CD4-positive, CD25-positive, alpha-beta regulatory T cell (primary cell): ENCODE results near the gene RNF225. TPM values are rescaled to one million over a fixed set of nuclear protein-coding genes. Genes with fewer than 3 reads are reported as not detected.
A peak's percentile ranks its signal among the peaks of the same experiment; 100 is the strongest.

Source experiments
- ATAC-seq, 2 donors: fragments of 150-1000 bp; cut with Tn5 transposase; one replicate each; pipeline ENCODE4 v1.10.0; 2021; ENCODE audit warnings: low read depth in 2 of 2, moderate number of reproducible peaks in 2 of 2, moderate library complexity in 1 of 2
- DNase-seq, 3 donors: peaks; one replicate each; pipeline versions ENCODE4 v3.0.0 to v3.0.0-alpha.2; 2012 to 2022; ENCODE audit warnings: mixed read lengths in 1 of 3
- H3K27ac ChIP-seq: one replicate; pipeline ENCODE4 v1.7.0; 2013; ENCODE audit warnings: mild to moderate bottlenecking, low read length; ENCODE audit not compliant: insufficient read depth, poor library complexity, severe bottlenecking
- H3K27me3 ChIP-seq: one replicate; pipeline ENCODE4 v1.7.0; 2013; ENCODE audit warnings: low read length; ENCODE audit not compliant: control insufficient read depth, insufficient read depth
- H3K36me3 ChIP-seq: one replicate; pipeline ENCODE4 v1.7.0; 2013; ENCODE audit warnings: mild to moderate bottlenecking, low read length, moderate library complexity; ENCODE audit not compliant: control insufficient read depth, insufficient read depth
- H3K4me1 ChIP-seq: 2 replicates; pipeline ENCODE4 v1.7.0; 2013; ENCODE audit warnings: mild to moderate bottlenecking, low read length; ENCODE audit not compliant: insufficient read depth, control insufficient read depth, poor library complexity, severe bottlenecking
- H3K4me3 ChIP-seq: one replicate; pipeline ENCODE4 v1.7.0; 2013; ENCODE audit warnings: low read depth, mild to moderate bottlenecking, low read length, moderate library complexity
- H3K9me3 ChIP-seq, 2 experiments: 1 replicate in 1 of 2; 2 replicates in 1 of 2; pipeline ENCODE4 v1.7.0; 2013; ENCODE audit warnings: low read length in 2 of 2, mild to moderate bottlenecking in 1 of 2, moderate library complexity in 1 of 2; ENCODE audit not compliant: control insufficient read depth in 2 of 2
- H3K27ac Mint-ChIP-seq, 3 donors: one replicate each; pipeline ENCODE4 v1.8.0; 2020 to 2022; ENCODE audit warnings: mild to moderate bottlenecking in 3 of 3, mixed read lengths in 3 of 3, moderate library complexity in 2 of 3
- H3K27me3 Mint-ChIP-seq: one replicate; pipeline ENCODE4 v1.8.0; 2022; ENCODE audit warnings: mild to moderate bottlenecking, mixed read lengths
- H3K36me3 Mint-ChIP-seq: one replicate; pipeline ENCODE4 v1.8.0; 2020; ENCODE audit warnings: mixed read lengths
- H3K4me1 Mint-ChIP-seq, 4 donors: one replicate each; pipeline ENCODE4 v1.8.0; 2020 to 2022; ENCODE audit warnings: mixed read lengths in 4 of 4, mild to moderate bottlenecking in 1 of 4
- H3K4me3 Mint-ChIP-seq, 4 donors: one replicate each; pipeline ENCODE4 v1.8.0; 2020 to 2022; ENCODE audit warnings: mild to moderate bottlenecking in 4 of 4, mixed read lengths in 4 of 4, moderate library complexity in 3 of 4
- H3K9me3 Mint-ChIP-seq, 7 donors: one replicate each; pipeline ENCODE4 v1.8.0; 2020 to 2022; ENCODE audit warnings: mixed read lengths in 7 of 7, mild to moderate bottlenecking in 3 of 7, moderate library complexity in 2 of 7
- polyA plus RNA-seq, 4 donors: library from polyadenylated mRNA; unstranded; fragments of 300-500 nt; fragmentation: Illumina TruSeq; gene quantifications; one replicate each; pipeline ENCODE4 v1.2.3, GENCODE V29; 2021
- total RNA-seq: library from RNA; stranded (reverse); gene quantifications from one replicate; pipeline ENCODE4 v1.2.3, GENCODE V29; 2022

Gene RNF225
- total and polyA plus RNA-seq, 5 donors from 2014 or later: 0.39 TPM; not detected in 4

DNA sequence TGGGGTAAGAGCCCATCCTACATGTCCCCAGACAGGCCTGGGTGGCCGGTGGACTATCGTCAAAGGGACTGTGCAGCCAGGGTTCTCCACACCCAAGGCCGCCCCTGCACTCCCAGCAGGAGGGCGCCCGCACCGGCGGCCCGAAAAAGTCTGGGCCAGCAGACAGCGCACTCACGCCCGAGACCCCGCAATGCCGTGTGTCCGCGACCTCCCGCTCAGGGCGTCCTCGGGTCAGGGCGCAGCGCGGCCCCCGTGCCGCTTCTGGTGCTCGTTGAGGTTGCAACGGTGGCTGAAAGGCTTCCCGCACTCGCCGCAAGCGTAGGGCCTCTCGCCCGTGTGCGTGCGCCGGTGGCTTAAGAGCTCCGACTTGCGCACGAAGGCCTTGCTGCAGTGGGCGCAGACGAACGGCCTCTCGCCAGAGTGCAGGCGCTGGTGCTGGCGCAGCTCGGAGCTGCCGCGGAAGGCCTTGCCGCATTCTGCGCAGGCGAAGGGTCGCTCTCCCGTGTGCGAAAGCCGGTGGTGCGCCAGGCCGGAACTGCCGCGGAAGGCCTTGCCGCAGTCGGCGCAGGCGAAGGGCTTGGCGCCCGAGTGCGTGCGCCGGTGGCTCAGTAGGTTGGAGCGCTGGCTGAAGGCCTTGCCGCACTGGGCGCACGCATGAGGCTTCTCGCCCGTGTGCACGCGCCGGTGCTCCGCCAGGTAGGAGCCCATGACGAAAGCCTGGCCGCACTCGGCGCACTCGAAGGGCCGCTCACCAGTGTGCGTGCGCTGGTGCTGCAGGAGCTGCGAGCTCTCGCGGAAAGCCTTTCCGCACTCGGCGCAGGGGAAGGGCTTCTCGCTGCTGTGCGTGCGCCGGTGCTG lies 39.3 kb upstream of the RNF225 start:
- Mint-ChIP-seq H3K9me3 (no peaks in the 10 kb centered on the region), H3K27ac (no peak overlapping the region), H3K36me3 (no peaks in the 10 kb centered on the region), H3K27me3 (no peaks in the 10 kb centered on the region), H3K4me1 (peaks cover 0 to 14% (median 0%) of the 10 kb centered on the region in 4 donors), H3K4me3 (peak overlapping the region in 3 of 4 donors; percentile 47 to 70 (median 56))
- no peak overlapping the region for H3K4me3 ChIP-seq
- H3K9me3 ChIP-seq: no peaks in the 10 kb centered on the region
- peaks cover 20% of the 10 kb centered on the region for H3K4me1 ChIP-seq
- no peaks in the 10 kb centered on the region for H3K36me3 ChIP-seq
- H3K27me3 ChIP-seq: no peaks in the 10 kb centered on the region
- peak in 2 of 3 donors; percentile 48 to 77 for DNase-seq
- peak overlapping the region; percentile 14 for H3K27ac ChIP-seq
- ATAC-seq: peak; percentile 58 to 64

GRCh38 chr19:58356766-58357480 lies 38.5 kb upstream of the RNF225 start:
- H3K27me3 Mint-ChIP-seq: peaks cover 2% of the 10 kb centered on the region
- H3K9me3 Mint-ChIP-seq: no peaks in the 10 kb centered on the region
- Histone ChIP-seq H3K4me1 (peaks cover 25% of the 10 kb centered on the region), H3K9me3 (no peaks in the 10 kb centered on the region), H3K4me3 (no peak overlapping the region), H3K36me3 (no peaks in the 10 kb centered on the region), H3K27me3 (no peaks in the 10 kb centered on the region), H3K27ac (no peak overlapping the region)
- H3K4me3 Mint-ChIP-seq: peak overlapping the region in 2 of 4 donors; percentile 56 to 70
- H3K4me1 Mint-ChIP-seq: peaks cover 0 to 16% (median 2%) of the 10 kb centered on the region in 4 donors
- peak in 1 of 3 donors; percentile 12 for DNase-seq
- no peak for ATAC-seq
- H3K27ac Mint-ChIP-seq: no peak overlapping the region
- H3K36me3 Mint-ChIP-seq: no peaks in the 10 kb centered on the region

DNA sequence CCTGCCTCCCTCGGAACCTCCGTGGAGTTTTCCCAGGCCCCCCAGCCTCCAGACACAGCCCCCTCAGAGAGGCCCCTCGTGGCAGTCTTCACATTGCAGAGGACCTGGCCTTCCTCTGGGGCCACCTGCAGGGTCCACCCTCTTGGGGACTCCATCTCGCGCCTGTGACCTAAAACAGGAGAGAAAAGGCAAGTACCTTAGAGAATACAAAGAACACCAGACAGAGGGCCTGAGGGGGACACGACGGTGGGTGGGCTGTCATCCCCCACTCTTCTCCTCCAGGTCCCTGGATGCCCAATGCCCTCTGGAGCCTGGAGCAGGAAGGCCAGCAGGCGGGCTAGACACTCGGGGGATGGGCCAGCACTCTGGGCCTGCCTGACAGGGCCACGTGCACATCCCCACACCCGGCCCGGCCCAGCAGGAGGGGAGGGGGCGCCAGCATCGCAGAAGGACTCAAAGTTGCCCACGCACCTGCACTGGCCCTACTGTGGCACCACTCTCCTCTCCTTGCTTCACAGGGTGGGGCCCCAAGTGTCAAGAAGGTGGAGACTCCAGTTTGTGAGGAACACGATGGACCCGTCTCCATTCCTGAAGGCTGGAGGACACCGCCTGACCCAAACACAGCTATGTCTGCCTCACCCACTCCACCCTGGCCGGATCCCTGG lies 37.8 kb upstream of the RNF225 start:
- H3K9me3 Mint-ChIP-seq: no peaks in the 10 kb centered on the region
- DNase-seq: no peak
- Histone ChIP-seq H3K4me1 (peaks cover 28% of the 10 kb centered on the region), H3K27ac (no peak overlapping the region), H3K27me3 (no peaks in the 10 kb centered on the region), H3K4me3 (no peak overlapping the region), H3K9me3 (no peaks in the 10 kb centered on the region), H3K36me3 (no peaks in the 10 kb centered on the region)
- peaks cover 4% of the 10 kb centered on the region for H3K27me3 Mint-ChIP-seq
- ATAC-seq: no peak
- peaks cover 0 to 18% (median 4%) of the 10 kb centered on the region in 4 donors for H3K4me1 Mint-ChIP-seq
- H3K27ac Mint-ChIP-seq: no peak overlapping the region
- no peaks in the 10 kb centered on the region for H3K36me3 Mint-ChIP-seq
- peak overlapping the region in 2 of 4 donors; percentile 32 to 51 for H3K4me3 Mint-ChIP-seq

GRCh38 chr19:58361900-58362271 lies 33.6 kb upstream of the RNF225 start:
- Histone ChIP-seq H3K4me1 (peaks cover 18% of the 10 kb centered on the region), H3K4me3 (peak overlapping the region; percentile 84), H3K27me3 (no peaks in the 10 kb centered on the region), H3K36me3 (no peaks in the 10 kb centered on the region), H3K27ac (peak overlapping the region; percentile 76), H3K9me3 (no peaks in the 10 kb centered on the region)
- ATAC-seq (no peak), DNase-seq (peak in 2 of 3 donors; percentile 19 to 64)
- Mint-ChIP-seq H3K4me3 (peak overlapping the region; percentile 93 to 95 (median 94)), H3K27me3 (peaks cover 4% of the 10 kb centered on the region), H3K9me3 (no peaks in the 10 kb centered on the region), H3K4me1 (peaks cover 0 to 11% (median 6%) of the 10 kb centered on the region in 4 donors), H3K36me3 (no peaks in the 10 kb centered on the region), H3K27ac (peak overlapping the region; percentile 91 to 93 (median 93))

DNA sequence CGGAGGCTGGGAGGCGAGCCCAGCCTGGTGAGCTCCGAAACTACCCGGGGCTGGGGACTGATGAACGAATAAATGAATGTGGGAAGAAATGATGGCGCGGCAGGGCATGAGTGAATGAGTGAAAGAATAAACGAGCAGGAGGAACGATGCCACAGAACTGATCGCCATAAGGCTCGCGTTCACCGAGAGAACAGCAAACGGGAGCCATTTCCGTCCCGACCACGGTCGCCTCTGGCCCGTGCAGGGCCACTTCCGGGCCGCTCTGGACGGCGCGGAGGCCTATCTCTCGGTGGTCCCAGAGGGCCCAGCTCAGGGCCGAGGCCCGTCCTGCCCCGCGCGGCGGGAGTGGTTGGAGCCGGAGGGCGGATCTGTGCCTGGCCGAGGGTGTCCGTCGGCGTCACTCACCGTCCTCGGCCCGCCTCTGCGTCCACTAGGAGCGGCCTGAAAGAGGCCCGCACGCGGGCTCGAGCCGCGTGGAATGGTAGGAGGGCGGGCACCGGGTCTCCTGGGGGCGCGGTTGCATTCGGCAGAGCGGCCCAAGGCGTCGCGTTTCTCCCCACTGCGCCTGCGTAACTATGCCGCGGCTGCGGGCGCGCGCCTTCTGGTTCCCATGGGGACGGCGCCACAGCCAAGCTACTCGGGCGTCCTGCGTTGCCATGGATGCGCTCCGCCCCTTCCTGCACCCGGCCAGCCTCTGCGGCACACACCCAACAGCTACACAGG lies 33.0 kb upstream of the RNF225 start, which contains the start of gene ZNF497:
ZNF497 (minus strand) TSS at position 480 of the 723 bp plus-strand sequence. CDS start 5,116 bp downstream, outside the sequence.
- H3K36me3 Mint-ChIP-seq: no peaks in the 10 kb centered on the region
- Histone ChIP-seq H3K4me1 (peaks cover 13% of the 10 kb centered on the region), H3K36me3 (no peaks in the 10 kb centered on the region), H3K27me3 (no peaks in the 10 kb centered on the region), H3K9me3 (no peaks in the 10 kb centered on the region), H3K27ac (peak within 1 kb of the TSS; percentile 76), H3K4me3 (peak within 1 kb of the TSS; percentile 84)
- peaks cover 0 to 11% (median 6%) of the 10 kb centered on the region in 4 donors for H3K4me1 Mint-ChIP-seq
- H3K27ac Mint-ChIP-seq: peak within 1 kb of the TSS; percentile 91 to 93 (median 93)
- H3K4me3 Mint-ChIP-seq: peak within 1 kb of the TSS; percentile 93 to 95 (median 94)
- no peaks in the 10 kb centered on the region for H3K9me3 Mint-ChIP-seq
- ATAC-seq (peak; percentile 88 to 93), DNase-seq (peak; percentile 92 to 97 (median 96))
- H3K27me3 Mint-ChIP-seq: peaks cover 4% of the 10 kb centered on the region

DNA sequence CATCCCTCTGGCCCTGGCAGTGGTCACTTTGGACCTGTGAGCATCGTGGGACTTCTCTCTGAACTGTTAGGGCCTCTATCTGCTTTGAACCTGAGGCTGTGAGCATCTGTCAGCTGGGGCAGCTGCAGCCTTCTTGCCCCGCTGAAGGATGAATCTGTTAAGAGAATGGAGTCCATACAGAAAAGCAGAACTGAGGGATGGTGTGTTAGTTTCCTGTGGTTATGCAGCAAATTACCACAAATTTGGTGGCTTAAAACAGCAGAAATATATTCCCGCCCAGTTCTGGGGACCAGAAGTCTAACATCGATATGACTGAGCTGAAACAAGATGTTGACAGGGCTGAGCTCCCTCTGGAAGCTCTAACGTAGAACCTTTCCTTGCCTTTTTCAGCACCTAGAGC lies 31.3 kb upstream of the RNF225 start:
- H3K4me3 ChIP-seq: no peak overlapping the region
- no peak overlapping the region for H3K27ac ChIP-seq
- H3K36me3 ChIP-seq: no peaks in the 10 kb centered on the region
- DNase-seq (no peak), ATAC-seq (no peak)
- peak overlapping the region in 1 of 4 donors; percentile 52 for H3K4me3 Mint-ChIP-seq
- H3K27ac Mint-ChIP-seq: no peak overlapping the region
- no peaks in the 10 kb centered on the region for H3K9me3 Mint-ChIP-seq
- no peaks in the 10 kb centered on the region for H3K36me3 Mint-ChIP-seq
- peaks cover 8% of the 10 kb centered on the region for H3K4me1 ChIP-seq
- H3K9me3 ChIP-seq: no peaks in the 10 kb centered on the region
- peaks cover 0 to 11% (median 6%) of the 10 kb centered on the region in 4 donors for H3K4me1 Mint-ChIP-seq
- H3K27me3 ChIP-seq: no peaks in the 10 kb centered on the region
- H3K27me3 Mint-ChIP-seq: peaks cover 4% of the 10 kb centered on the region
